Fibroblast of lung (primary cell): ENCODE data around the gene ELAVL2.

Source experiments
- EZH2 ChIP-seq: IDR thresholded peaks from 2 replicates; pipeline ENCODE4 v1.5.1; 2012; ENCODE audit warnings: low read length, control low read depth, mild to moderate bottlenecking; ENCODE audit errors: missing control alignments
- TF ChIP-seq, protein P1 (sequence below), 2 donors: IDR thresholded peaks in 1 of 2; conservative IDR thresholded peaks in 1 of 2; 1 replicate in 1 of 2; 2 replicates in 1 of 2; pipeline ENCODE4 v1.5.1; 2011 to 2012; ENCODE audit warnings: low read length in 2 of 2, control low read depth in 1 of 2, inconsistent platforms in 1 of 2, low read depth in 1 of 2, mild to moderate bottlenecking in 1 of 2

- TF ChIP-seq, protein P1, sequence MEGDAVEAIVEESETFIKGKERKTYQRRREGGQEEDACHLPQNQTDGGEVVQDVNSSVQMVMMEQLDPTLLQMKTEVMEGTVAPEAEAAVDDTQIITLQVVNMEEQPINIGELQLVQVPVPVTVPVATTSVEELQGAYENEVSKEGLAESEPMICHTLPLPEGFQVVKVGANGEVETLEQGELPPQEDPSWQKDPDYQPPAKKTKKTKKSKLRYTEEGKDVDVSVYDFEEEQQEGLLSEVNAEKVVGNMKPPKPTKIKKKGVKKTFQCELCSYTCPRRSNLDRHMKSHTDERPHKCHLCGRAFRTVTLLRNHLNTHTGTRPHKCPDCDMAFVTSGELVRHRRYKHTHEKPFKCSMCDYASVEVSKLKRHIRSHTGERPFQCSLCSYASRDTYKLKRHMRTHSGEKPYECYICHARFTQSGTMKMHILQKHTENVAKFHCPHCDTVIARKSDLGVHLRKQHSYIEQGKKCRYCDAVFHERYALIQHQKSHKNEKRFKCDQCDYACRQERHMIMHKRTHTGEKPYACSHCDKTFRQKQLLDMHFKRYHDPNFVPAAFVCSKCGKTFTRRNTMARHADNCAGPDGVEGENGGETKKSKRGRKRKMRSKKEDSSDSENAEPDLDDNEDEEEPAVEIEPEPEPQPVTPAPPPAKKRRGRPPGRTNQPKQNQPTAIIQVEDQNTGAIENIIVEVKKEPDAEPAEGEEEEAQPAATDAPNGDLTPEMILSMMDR (conservative IDR thresholded peaks at IDR 0.05 in 1 of 2, IDR thresholded peaks at IDR 0.05 in 1 of 2; ENCODE audit: low read depth in 1 of 2, low read length in 2 of 2), result no peak
- TF ChIP-seq EZH2, result no peak
Observed at GRCh38 chr9:23799521-23799920, 26.5 kb downstream of the ELAVL2 start.
